ENCODE measurements around the gene RYR1.
"Not testable (repeated sequence)": the region's sequence is repeated elsewhere in the genome, so short reads cannot be mapped to it uniquely, and the experiment has no call there.

Gene RYR1

GRCh38 chr19:38488776-38489481 lies 55.4 kb downstream of the RYR1 start:
- Mint-ChIP-seq H3K27me3 (peaks cover 30 to 36% of the 10 kb centered on the region in 2 donors), H3K36me3 (peaks cover 0 to 8% of the 10 kb centered on the region in 2 donors), H3K27ac (no peak overlapping the region), H3K4me3 (no peak overlapping the region), H3K9me3 (peaks cover 12 to 16% of the 10 kb centered on the region in 2 donors), H3K4me1 (peaks cover 9 to 18% of the 10 kb centered on the region in 2 donors)
- no peak for ATAC-seq (replicated peaks)
- DNase-seq: no peak

GRCh38 chr19:38490861-38491260 lies 57.4 kb downstream of the RYR1 start:
- H3K27ac Mint-ChIP-seq: no peak overlapping the region
- H3K36me3 Mint-ChIP-seq: peaks cover 0 to 8% of the 10 kb centered on the region in 2 donors
- peaks cover 9 to 18% of the 10 kb centered on the region in 2 donors for H3K4me1 Mint-ChIP-seq
- ATAC-seq (replicated peaks) (no peak), DNase-seq (no peak)
- peaks cover 30 to 36% of the 10 kb centered on the region in 2 donors for H3K27me3 Mint-ChIP-seq
- H3K9me3 Mint-ChIP-seq: peaks cover 12 to 16% of the 10 kb centered on the region in 2 donors
- H3K4me3 Mint-ChIP-seq: no peak overlapping the region

GRCh38 chr19:38492181-38492813 lies 58.8 kb downstream of the RYR1 start:
- ATAC-seq (replicated peaks) (peak; percentile 81 to 85), DNase-seq (no peak)
- H3K4me1 Mint-ChIP-seq: peaks cover 9 to 18% of the 10 kb centered on the region in 2 donors
- peak overlapping the region in 1 of 2 donors; percentile 12 for H3K4me3 Mint-ChIP-seq
- H3K27me3 Mint-ChIP-seq: peaks cover 22 to 27% of the 10 kb centered on the region in 2 donors
- H3K36me3 Mint-ChIP-seq: peaks cover 0 to 8% of the 10 kb centered on the region in 2 donors
- H3K9me3 Mint-ChIP-seq: peaks cover 5 to 9% of the 10 kb centered on the region in 2 donors
- H3K27ac Mint-ChIP-seq: no peak overlapping the region

GRCh38 chr19:38494379-38494778 lies 60.9 kb downstream of the RYR1 start:
- Mint-ChIP-seq H3K4me1 (peaks cover 9 to 18% of the 10 kb centered on the region in 2 donors), H3K27ac (no peak overlapping the region), H3K9me3 (peaks cover 5 to 9% of the 10 kb centered on the region in 2 donors), H3K4me3 (no peak overlapping the region), H3K27me3 (peaks cover 11 to 13% of the 10 kb centered on the region in 2 donors), H3K36me3 (peaks cover 0 to 5% of the 10 kb centered on the region in 2 donors)
- DNase-seq: no peak
- no peak for ATAC-seq (replicated peaks)

- ATAC-seq (replicated peaks); H3K27ac Mint-ChIP-seq; H3K36me3 Mint-ChIP-seq; H3K9me3 Mint-ChIP-seq; H3K27me3 Mint-ChIP-seq; H3K4me3 Mint-ChIP-seq; DNase-seq: not testable (repeated sequence)
- H3K4me1 Mint-ChIP-seq: peaks cover 9 to 16% of the 10 kb centered on the region in 2 donors
Observed at GRCh38 chr19:38495375-38495774, 61.9 kb downstream of the RYR1 start.

- Mint-ChIP-seq H3K9me3 (no peaks in the 10 kb centered on the region), H3K27me3 (peaks cover 0 to 3% of the 10 kb centered on the region in 2 donors), H3K4me3 (no peak overlapping the region), H3K4me1 (peaks cover 7 to 10% of the 10 kb centered on the region in 2 donors), H3K36me3 (no peaks in the 10 kb centered on the region), H3K27ac (no peak overlapping the region)
- DNase-seq (no peak), ATAC-seq (replicated peaks) (no peak)
Observed at GRCh38 chr19:38496116-38496515, 62.6 kb downstream of the RYR1 start.

- peaks cover 0 to 3% of the 10 kb centered on the region in 2 donors for H3K27me3 Mint-ChIP-seq
- H3K27ac Mint-ChIP-seq: no peak overlapping the region
- H3K4me3 Mint-ChIP-seq: no peak overlapping the region
- peaks cover 7 to 9% of the 10 kb centered on the region in 2 donors for H3K4me1 Mint-ChIP-seq
- no peaks in the 10 kb centered on the region for H3K9me3 Mint-ChIP-seq
- ATAC-seq (replicated peaks) (no peak), DNase-seq (no peak)
- no peaks in the 10 kb centered on the region for H3K36me3 Mint-ChIP-seq
Observed at GRCh38 chr19:38496603-38497487, 63.4 kb downstream of the RYR1 start.

- Mint-ChIP-seq H3K4me1 (no peaks in the 10 kb centered on the region), H3K4me3 (no peak overlapping the region), H3K9me3 (no peaks in the 10 kb centered on the region), H3K27ac (no peak overlapping the region), H3K27me3 (peaks cover 0 to 3% of the 10 kb centered on the region in 2 donors), H3K36me3 (no peaks in the 10 kb centered on the region)
- ATAC-seq (replicated peaks) (no peak), DNase-seq (no peak)
Observed at GRCh38 chr19:38497907-38498306, 64.4 kb downstream of the RYR1 start.

GRCh38 chr19:38499532-38499931 lies 66.0 kb downstream of the RYR1 start:
- no peaks in the 10 kb centered on the region for H3K36me3 Mint-ChIP-seq
- no peak overlapping the region for H3K4me3 Mint-ChIP-seq
- no peak overlapping the region for H3K27ac Mint-ChIP-seq
- peaks cover 0 to 10% of the 10 kb centered on the region in 2 donors for H3K27me3 Mint-ChIP-seq
- no peaks in the 10 kb centered on the region for H3K4me1 Mint-ChIP-seq
- peaks cover 3% of the 10 kb centered on the region in 2 donors for H3K9me3 Mint-ChIP-seq
- DNase-seq: no peak
- no peak for ATAC-seq (replicated peaks)

- no peak overlapping the region for H3K4me3 Mint-ChIP-seq
- H3K9me3 Mint-ChIP-seq: peaks cover 3% of the 10 kb centered on the region in 2 donors
- DNase-seq: no peak
- no peaks in the 10 kb centered on the region for H3K36me3 Mint-ChIP-seq
- no peak for ATAC-seq (replicated peaks)
- peaks cover 8 to 13% of the 10 kb centered on the region in 2 donors for H3K27me3 Mint-ChIP-seq
- no peaks in the 10 kb centered on the region for H3K4me1 Mint-ChIP-seq
- no peak overlapping the region for H3K27ac Mint-ChIP-seq
Observed at GRCh38 chr19:38500450-38500849, 67.0 kb downstream of the RYR1 start.

GRCh38 chr19:38502410-38503076 lies 69.1 kb downstream of the RYR1 start:
- Mint-ChIP-seq H3K27me3 (peaks cover 16 to 23% of the 10 kb centered on the region in 2 donors), H3K27ac (no peak overlapping the region), H3K4me1 (peaks cover 6 to 8% of the 10 kb centered on the region in 2 donors), H3K9me3 (peaks cover 3% of the 10 kb centered on the region in 2 donors), H3K4me3 (no peak overlapping the region), H3K36me3 (no peaks in the 10 kb centered on the region)
- no peak for DNase-seq
- no peak for ATAC-seq (replicated peaks)

- Mint-ChIP-seq H3K36me3 (no peaks in the 10 kb centered on the region), H3K27ac (no peak overlapping the region), H3K27me3 (peaks cover 16 to 26% of the 10 kb centered on the region in 2 donors), H3K4me1 (peaks cover 6 to 8% of the 10 kb centered on the region in 2 donors), H3K9me3 (peaks cover 3% of the 10 kb centered on the region in 2 donors), H3K4me3 (no peak overlapping the region)
- DNase-seq (no peak), ATAC-seq (replicated peaks) (no peak)
Observed at GRCh38 chr19:38503077-38503410, 69.6 kb downstream of the RYR1 start.

- H3K27me3 Mint-ChIP-seq: peaks cover 41 to 43% of the 10 kb centered on the region in 2 donors
Observed at GRCh38 chr19:38505958-38506357, 72.5 kb downstream of the RYR1 start.

GRCh38 chr19:38506375-38506722 lies 72.9 kb downstream of the RYR1 start:
- no peaks in the 10 kb centered on the region for H3K36me3 Mint-ChIP-seq
- H3K4me1 Mint-ChIP-seq: peaks cover 6 to 8% of the 10 kb centered on the region in 2 donors
- peaks cover 44 to 46% of the 10 kb centered on the region in 2 donors for H3K27me3 Mint-ChIP-seq
- DNase-seq (no peak), ATAC-seq (replicated peaks) (no peak)
- peaks cover 3% of the 10 kb centered on the region in 2 donors for H3K9me3 Mint-ChIP-seq
- H3K27ac Mint-ChIP-seq: no peak overlapping the region
- no peak overlapping the region for H3K4me3 Mint-ChIP-seq

More at GRCh38 chr19:38505958-38506357, 72.5 kb downstream of the RYR1 start:
- ATAC-seq (replicated peaks) (no peak), DNase-seq (no peak)
- H3K36me3 Mint-ChIP-seq: no peaks in the 10 kb centered on the region
- no peak overlapping the region for H3K4me3 Mint-ChIP-seq
- H3K4me1 Mint-ChIP-seq: peaks cover 6 to 8% of the 10 kb centered on the region in 2 donors
- no peak overlapping the region for H3K27ac Mint-ChIP-seq
- H3K9me3 Mint-ChIP-seq: peaks cover 3% of the 10 kb centered on the region in 2 donors
